HG03135 (cell line): Measurements from ENCODE around the gene HPGDS.
"Not testable (repeated sequence)": the region's sequence is repeated elsewhere in the genome, so short reads cannot be mapped to it uniquely, and the experiment has no call there.

ENCODE experiments used
- ATAC-seq: cut with Tn5 transposase; IDR thresholded peaks from one replicate; pipeline ENCODE4 v1.9.1; 2021; ENCODE audit warnings: mild to moderate bottlenecking, moderate library complexity; ENCODE audit not compliant: unreplicated experiment

The HPGDS gene

DNA sequence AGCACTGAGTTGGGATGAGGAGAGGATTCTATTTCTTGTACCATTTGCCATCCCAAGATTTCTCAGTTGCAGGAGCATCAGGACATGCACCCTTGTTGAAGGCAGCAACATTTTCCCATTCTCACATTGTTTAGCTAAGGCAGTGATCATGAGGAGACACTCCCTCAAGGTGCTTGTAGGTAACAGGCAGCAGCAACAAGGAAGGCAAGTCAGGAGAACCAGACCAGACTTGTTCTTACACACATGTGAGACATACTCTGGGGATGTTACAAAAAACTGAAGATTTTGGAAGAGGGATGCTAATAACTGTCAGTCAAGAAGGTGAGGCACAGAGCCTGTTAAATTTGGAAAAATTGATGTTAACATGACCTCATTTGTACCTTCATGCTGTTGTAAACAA, 15.5 kb upstream of the HPGDS start:
- no peak for ATAC-seq

DNA sequence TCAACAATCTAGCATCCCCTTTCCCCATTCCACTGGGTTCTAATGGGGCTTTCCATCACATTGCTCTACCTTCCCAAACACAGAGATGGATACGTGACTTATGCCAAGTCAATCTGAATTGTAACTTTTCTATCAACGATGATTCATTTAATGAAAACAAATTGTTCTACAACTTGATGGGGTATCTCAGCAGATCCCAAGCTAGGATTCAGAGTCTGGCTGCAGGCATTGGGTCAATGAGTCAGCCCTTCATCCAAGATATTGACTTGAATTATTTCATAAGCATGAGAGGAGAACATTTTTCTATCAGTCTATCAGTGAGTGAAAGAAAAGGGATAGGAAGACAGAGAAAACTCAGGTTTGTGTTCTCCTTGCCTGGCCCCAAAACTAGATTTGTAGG, 15.0 kb upstream of the HPGDS start:
- no peak for ATAC-seq

DNA sequence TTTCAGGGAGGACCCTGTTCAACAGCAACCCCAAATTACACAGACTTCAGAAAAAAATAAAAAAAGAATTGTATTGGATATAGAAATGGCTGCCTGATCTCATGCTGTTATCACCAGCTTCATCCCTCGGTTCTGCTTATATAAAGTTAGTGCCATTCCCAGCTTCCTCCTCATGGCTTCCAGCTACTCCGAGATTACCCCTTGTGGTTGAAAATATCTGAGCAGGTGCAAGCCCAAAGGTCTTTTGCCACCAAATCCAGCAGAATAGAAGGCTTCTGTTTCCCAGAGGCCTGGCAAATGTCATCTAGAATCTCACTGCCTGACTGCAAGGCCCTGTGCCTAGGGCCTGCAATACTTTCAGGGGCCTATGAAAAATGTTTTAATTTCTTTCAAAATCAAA, 13.8 kb upstream of the HPGDS start:
- ATAC-seq = no peak

DNA sequence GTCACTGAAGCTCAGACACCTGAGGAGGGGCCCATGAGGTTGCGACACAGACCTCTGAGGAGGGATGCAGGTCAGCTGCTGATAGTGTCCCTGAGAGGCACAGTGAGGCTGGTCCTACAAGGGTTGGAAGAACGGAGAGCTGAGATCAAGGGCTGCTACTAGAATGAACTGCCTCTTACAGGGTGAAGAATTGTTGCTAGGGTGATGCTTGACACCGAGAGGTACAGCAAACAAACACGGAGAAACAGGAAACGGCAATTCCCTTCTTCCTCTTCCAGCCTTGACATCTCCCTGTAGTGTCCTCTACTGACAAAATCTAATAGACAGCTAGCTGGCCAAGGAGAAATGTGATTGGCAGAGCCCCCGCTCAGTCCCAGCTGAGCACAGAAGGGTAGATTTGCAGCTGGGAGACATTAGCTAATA, 11.8 kb upstream of the HPGDS start:
- ATAC-seq = no peak

DNA sequence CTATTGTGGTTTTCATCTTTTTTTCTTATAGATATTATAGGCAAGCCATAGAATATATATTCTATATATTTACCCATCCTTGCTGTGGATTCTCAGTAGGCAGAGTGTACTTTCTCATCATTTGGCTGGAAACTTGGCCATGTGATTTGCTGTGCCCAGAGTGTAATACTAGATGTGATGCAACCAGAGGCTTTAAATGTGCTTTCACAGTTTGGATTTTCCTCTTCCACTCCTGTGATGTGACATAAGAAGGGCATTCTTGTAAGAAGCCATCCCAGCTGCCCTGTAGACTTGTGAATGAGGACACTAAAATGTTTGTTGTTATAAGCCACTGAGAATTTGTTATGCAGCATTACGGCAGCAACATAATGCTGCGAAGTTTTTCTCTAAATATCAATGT, 10.4 kb upstream of the HPGDS start:
- ATAC-seq = no peak

DNA sequence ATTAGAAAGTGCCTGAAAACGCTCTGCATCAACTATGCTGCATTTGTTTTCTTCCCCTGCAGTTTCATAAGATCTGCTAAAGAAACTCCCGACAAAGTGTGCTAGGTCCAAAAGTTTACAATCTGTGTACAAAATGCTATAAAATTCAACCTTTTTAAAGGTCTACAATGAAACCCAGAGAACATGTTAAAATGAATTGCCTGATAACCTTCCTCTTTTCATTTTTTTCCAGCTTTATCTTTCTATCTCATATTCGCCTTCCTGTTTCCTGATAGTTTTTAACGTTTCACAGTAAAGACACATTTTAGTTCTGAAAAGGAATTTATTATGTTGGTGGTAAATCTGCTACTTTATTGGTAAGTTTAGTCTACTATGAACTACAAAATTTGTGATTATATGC, 9.5 kb upstream of the HPGDS start:
- ATAC-seq = no peak

DNA sequence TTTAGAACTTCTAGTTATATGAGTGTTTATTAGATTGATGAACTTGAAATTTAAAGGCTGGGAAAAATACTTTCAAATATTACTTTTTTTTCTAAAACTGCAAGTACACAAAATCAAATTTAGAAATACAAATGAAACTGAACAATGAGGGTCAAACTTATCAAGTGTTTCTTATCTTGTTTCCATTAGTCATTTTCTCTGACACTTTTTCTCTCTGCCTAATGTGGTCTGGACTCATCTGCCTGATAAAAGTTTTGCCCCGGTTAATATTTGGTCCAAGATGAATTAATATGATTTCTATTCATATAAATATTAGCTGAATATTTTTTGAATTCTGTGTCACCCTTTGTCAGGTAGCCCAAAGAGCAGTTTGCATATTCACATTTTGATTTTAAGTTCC, 8.7 kb upstream of the HPGDS start:
- no peak for ATAC-seq

DNA sequence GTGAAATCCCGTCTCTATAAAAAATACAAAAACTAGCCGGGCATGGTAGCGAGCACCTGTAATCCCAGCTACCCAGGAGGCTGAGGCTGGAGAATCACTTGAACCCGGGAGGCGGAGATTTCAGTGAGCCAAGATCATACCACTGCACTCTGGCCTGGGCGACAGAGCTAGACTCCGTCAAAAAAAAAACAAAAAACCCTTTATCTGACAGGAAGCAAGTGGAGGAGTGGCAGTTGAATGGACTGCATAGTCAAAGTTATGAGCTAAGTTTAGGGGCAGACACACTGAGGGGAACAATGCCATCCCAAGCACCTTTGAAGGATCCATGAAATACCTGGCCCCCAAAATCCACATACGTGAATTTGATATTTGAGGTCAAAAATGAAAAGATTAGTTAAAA, 7.5 kb upstream of the HPGDS start:
- no peak for ATAC-seq

DNA sequence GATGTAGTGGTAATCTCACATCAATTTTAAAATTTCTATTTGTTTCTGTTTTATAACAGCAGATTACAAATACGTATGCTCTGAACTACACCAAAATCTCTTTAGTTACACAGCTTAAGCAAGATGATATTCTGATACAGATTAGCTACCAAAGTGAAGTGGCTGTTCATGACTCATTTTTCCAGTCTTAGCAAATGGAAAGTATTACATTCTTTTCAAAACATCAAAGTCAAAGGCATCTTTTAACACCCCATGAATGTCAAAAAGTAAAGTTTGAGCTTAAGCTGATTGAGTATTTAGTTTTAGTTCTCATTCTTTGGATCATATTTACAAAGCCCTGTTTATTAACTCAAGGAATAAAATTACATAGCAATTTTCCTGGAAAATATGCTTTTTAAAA, 6.6 kb upstream of the HPGDS start:
- ATAC-seq = no peak

DNA sequence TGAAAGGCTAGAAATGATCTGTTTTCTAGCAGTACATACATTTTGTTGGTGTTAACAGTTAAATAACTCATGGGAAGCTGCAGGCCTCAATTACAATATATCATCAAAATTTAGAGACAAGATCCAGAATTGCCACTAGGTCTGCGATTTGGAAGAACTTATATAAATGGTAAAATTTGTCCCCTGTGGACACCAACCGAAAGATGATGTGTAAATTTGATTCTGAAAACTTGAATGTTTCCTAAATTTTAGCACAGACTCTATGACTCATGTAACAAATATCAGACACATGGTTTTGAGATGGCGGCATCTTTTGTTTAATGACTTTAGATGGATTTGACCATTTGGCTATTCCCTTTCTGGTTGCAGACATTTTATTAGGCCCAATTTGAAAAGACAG, 6.0 kb upstream of the HPGDS start:
- no peak for ATAC-seq

DNA sequence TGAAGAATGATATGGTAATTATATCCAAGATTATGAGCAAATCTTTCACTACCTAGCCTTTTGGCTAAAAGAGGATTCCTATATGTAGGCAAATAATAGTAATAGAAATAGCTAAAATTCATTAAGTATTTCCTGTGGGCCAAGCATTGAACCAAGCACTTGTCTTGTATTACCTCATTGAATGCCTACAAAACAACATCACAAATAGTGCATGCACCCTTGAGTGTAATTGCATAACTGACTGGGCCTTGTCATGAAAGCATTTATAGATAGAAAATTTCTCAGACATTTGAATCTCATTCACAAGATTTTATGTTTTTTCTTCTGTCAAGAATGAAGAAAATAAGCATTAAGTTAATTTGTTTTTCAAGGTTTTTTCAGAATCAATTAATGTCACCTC, 3.9 kb upstream of the HPGDS start:
- ATAC-seq = no peak

DNA sequence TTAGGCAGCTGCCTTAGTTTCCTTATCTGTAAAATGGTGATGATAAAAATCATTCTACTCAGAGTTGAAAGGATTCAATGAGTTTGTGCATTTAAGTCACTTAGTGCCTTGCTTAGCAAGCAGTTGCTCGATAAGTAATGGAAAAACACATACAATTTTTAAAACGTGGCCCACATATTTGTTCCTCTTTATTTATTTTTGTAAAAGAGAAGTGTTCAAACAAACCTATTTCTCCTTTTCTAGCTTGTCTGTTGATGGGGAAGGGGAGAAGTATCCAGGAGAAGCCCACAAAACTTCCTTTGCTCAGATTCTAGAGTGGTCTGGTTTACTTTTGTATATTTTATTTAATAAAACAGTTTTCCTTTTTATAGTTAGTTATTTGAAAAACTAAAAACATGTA, 3.3 kb upstream of the HPGDS start:
- ATAC-seq = no peak

DNA sequence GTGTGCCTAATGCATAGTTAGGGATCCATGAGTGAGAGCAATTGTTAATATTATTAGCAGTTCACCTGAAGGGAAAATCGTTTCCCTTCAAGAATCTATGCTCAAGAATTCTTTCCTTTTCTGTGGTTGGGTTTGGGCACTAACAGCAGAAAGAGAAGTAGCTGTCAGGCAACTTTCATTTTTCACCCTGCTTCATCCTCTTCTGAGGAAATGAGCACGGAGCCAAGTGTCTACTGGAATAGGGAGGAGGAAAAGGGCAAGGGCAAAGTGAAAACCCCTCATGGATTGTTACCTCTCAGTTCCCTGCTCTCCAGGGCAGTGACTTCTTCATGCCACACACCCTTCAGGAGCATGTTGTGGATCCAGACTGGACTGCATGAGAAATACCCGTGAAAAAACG, 2.6 kb upstream of the HPGDS start:
- ATAC-seq = no peak

DNA sequence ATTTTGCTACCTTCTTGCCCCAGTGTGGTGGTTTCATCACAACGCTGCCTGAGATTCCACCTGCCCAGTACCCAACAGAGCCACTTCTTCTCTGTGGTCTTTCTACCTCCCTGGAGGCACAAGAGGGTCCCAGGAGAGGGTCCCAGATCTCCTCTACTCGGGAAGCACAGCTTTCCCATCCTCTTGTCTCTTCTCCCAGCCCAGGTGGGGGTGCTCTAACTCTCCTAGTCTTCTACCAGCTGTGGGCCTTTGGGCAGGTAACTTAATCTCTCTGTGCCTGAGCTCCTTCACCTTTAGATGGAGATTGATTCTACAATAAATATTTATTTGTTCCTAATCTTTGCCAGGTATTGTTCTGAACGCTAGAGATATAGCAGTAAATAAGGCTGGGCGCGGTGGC, 1.8 kb upstream of the HPGDS start:
- no peak for ATAC-seq

DNA sequence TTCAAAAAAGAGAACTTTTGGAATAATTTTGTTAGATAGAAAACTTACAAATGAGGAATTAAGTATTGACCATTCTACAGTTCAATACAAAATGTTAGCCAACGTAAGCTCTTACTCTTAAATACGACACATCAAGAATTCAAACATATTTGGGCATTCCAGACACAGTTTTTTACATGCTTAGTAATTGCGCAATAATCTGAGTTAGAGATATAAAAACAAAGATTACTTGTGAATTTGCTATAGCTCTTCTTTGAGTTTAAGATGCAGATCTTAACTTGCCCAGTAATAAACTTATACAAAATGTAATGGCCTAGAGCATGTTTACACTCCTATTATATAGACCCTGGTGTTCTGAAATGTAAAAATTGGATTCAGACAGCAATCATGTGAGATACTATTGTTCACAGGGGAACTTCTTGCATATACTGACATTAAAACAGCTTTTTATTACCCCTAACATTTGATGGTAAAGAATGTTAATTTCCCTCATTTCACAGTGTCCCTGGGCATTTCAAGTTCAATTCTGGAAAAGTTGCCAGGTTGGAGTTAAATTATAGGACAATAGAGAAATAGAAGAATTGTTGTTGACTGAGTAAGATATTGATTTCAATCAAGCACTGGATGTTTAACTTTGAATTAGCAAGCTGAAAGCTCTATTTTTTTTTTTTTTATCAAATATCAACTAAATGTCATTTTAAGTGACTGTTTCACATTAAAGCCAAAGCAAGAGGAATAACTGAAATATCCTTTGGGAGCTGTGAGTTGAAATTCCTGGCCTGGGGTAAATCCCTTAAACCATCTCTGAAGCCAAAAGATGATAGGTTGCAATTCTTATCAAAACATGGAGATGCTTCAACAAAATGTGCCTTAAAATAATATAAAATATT, 910 bp downstream of the HPGDS start:
- ATAC-seq = no peak

DNA sequence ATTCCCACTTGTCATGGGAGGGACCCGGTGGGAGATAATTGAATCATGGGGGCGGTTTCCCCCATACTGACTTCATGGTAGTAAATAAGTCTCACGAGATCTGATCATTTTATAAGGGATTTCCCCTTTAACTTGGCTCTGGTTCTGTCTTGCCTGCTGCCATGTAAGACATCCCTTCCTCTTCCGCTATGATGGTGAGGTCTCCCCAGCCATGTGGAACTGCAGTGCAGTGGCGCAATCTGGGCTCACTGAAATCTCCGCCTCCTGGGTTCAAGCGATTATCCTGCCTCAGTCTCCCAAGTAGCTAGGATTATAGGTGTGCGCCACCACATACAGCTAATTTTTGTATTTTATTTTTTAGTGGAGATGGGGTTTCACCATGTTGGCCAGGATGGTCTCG, 2.9 kb downstream of the HPGDS start:
- no peak for ATAC-seq

DNA sequence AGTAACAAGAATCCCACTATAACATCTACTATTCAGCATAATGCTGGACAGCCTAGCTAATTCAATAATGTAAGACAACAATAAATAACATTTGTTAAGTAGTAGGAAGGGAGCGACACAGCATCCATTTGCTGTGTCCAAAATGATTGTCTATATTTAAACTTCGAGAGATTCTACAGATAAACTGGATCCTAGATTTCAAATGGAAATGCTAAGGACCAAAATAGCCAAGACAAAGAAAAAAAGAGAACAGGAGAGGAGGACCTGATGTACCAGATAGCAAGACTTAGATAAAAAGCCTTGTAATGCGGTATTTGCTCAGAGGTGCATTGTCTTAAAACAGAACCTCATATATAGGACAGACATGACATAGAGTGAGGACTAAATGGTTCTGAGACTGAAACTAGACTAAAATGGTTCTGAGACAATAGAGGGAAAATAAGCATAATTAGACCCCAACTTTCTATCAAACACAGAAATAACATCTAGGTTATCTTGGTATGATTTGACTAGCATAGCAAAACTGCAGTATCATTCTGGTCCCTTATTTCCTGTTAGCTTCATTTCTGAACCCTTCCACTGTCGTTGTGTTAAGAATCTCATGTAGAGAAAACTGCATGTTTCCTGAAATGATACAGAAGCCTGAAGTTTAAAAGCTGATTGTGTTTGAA, 3.8 kb downstream of the HPGDS start:
- ATAC-seq = no peak

DNA sequence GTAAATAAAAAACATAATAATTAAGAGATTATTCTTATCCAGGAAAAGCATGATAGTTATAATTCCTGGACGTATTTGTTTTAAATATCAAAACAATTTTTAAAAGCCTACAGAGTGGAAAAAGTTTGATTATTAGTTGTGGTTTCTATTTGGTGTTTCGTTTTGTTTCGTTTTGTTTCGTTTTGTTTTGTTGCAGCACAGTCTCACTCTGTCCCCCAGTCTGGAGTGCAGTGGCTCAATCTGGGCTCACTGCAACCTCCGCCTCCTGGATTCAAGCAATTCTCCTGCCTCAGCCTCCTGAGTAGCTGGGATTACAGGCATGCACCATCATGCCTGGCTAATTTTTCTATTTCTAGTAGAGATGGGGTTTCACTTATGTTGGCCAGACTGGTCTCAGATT, 5.8 kb downstream of the HPGDS start:
- ATAC-seq = not testable (repeated sequence)

DNA sequence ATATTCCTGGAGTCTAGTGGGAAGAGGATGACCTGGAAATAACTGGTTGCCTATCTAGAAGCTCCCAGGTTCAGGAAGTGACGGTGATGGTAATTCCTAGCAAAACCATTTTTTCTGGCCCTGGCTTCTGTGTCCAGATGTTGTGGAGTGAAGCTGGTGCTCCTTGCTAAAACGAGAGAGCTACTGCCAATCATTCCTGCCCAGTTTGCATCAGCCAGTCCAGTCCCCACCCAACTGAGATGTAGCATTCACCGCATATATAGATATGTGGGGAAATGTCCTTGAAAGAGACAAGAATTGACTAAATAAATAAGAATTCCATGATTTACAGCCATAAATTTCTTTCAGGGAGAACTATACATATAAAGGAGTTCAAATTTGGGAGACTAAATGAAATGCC, 6.3 kb downstream of the HPGDS start:
- no peak for ATAC-seq

DNA sequence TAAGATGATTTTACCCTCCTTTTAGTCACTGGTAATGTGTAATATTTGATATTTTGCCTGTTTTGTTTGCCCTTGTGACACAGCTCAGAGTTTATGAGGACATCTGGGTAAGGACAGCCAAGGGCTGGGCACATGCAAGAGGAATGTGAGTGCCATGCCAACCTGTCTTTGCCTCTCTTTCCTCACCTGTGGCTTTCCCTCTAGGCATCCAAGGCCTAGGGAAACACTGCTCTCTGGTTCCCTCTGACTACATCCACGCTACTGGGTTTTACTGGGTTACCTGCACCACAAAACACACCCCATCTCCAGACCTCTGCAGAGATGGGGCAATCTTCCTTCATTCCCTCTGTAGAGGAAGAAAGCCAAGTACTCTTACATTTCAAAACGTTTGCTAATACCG, 7.7 kb downstream of the HPGDS start:
- ATAC-seq = no peak

DNA sequence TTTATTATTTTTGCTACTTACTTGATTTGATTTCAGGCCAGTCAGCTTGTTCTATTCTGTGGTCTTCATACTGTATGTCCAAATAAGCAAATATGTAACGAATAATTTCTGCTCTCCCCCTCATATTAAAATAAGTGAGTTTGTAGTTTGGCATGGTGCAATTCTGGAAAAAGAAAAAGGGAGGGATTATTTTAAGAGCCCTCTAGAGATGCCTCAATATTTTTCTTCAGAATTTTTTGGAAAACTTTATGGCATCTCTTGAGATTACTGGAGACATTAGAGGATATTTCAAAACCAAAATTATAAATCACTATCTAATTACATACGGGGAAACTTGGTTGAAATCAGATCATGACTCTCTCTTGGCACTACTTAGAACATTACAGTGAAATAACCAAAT, 8.2 kb downstream of the HPGDS start:
- no peak for ATAC-seq

DNA sequence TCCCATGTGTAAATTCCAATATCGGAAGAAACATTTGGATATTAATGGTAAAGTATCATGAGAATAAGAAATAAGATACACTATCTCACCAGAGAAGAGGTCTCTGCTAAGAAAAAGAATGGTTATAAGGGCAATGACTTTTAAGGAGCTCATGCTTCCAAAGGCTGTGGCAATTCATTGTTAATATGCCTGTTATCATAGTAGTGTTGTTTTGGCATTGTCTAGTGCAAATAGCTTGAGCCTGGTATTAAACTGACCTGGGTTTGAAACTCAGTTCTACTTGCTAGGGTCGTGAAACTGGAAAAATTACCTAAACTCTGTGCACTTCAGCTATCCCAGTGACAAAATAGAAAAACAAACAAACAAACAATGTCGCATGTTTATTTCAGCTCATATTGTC, 8.8 kb downstream of the HPGDS start:
- ATAC-seq = no peak
